Measurements from ENCODE around the gene MRPL30.

Gene MRPL30

DNA sequence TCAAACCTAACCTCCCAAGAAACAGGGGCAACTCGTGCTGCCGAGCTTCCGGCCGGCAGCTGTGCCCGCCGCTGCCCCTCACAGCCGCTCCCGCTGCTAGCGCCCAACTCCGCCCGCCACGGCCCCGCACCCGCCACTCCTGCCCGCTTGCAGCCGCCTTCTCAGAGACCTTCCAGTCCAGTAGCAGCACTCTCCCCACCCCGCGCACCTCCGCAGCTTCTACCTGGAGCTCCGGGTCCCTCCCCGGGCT lies 40.2 kb upstream of the MRPL30 start:
- Histone ChIP-seq H3K4me2 (ENCODE audit: low read length) (peak overlapping the region; percentile 89), H3K9me3 (ENCODE audit: insufficient read depth, low read length) (no peaks in the 10 kb centered on the region), H3K4me3 (ENCODE audit: low read length) (peak overlapping the region; percentile 74), H3K27ac (ENCODE audit: low read length) (peak overlapping the region; percentile 49), H3K4me1 (ENCODE audit: low read length) (peaks cover 14% of the 10 kb centered on the region), H3K27me3 (ENCODE audit: low read depth, low read length) (no peaks in the 10 kb centered on the region), H3K79me2 (ENCODE audit: low read length) (no peaks in the 10 kb centered on the region), H3K36me3 (replicated peaks; ENCODE audit: low read depth, low read length) (no peaks in the 10 kb centered on the region), H4K20me1 (ENCODE audit: insufficient read depth, low read length) (no peaks in the 10 kb centered on the region), H2AFZ (ENCODE audit: low read depth, low read length) (peak overlapping the region; percentile 75), H3K9ac (ENCODE audit: low read length) (peak overlapping the region; percentile 69)
- TF ChIP-seq, protein P1, sequence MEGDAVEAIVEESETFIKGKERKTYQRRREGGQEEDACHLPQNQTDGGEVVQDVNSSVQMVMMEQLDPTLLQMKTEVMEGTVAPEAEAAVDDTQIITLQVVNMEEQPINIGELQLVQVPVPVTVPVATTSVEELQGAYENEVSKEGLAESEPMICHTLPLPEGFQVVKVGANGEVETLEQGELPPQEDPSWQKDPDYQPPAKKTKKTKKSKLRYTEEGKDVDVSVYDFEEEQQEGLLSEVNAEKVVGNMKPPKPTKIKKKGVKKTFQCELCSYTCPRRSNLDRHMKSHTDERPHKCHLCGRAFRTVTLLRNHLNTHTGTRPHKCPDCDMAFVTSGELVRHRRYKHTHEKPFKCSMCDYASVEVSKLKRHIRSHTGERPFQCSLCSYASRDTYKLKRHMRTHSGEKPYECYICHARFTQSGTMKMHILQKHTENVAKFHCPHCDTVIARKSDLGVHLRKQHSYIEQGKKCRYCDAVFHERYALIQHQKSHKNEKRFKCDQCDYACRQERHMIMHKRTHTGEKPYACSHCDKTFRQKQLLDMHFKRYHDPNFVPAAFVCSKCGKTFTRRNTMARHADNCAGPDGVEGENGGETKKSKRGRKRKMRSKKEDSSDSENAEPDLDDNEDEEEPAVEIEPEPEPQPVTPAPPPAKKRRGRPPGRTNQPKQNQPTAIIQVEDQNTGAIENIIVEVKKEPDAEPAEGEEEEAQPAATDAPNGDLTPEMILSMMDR (IDR thresholded peaks at IDR 0.05; ENCODE audit: low read depth, low read length): no peak

DNA sequence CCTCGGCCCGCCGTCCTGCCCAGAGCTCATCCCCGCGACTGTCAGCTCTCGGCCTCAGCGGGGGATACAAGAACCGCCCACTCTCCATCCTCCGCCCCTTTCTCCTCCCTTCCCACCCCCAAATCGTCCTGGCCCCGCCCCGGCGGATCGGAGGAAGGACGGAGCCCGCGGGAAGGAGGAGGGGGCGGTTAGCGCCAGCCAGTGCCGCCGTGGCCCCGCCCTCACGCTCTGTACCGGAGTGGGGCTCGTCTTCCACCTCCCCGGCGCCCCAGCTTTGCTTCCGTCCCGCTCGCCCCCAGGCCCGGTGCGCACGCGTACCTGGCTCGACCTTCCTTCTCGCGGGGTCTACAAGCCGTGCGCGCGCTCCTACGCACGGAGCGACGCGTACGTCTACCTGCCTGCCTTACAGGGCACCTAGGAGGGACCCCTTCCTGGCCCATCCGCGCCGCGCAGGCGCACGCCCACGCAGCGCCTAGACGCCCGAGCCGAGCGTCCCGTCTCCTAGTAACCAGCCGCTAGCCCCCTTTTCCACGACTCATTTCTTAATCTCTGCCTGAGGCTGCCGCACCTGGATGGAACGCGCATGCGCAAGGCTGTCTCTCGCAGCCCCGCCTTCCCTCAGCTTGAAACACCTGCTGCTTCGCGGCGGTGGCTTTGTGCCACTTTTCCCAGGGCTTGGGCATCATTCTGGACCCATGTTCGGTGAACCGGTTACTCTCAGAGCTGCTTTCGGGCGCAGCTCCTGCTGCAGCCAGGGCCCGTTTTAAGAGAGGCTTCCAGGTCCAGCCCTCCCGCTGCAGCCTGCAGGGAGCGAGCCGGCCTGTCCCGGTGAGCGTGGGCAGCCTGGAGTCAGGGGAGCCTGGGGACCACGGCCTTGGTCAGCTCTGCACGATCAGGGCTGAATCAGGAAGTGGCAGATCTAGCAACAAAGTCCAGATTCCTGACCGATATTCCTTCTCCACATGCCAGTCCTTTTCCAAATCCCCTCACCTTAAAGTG lies 39.6 kb upstream of the MRPL30 start, which contains the start of gene C2orf15:
TSS of gene C2orf15 (plus strand) at position 598 of the 999 bp plus-strand sequence. CDS start 8,852 bp downstream, outside the sequence.
- Histone ChIP-seq H3K4me1 (ENCODE audit: low read length) (peaks cover 14% of the 10 kb centered on the region), H3K79me2 (ENCODE audit: low read length) (no peaks in the 10 kb centered on the region), H3K27ac (ENCODE audit: low read length) (peak within 1 kb of the TSS; percentile 49), H3K36me3 (replicated peaks; ENCODE audit: low read depth, low read length) (no peaks in the 10 kb centered on the region), H4K20me1 (ENCODE audit: insufficient read depth, low read length) (no peaks in the 10 kb centered on the region), H3K27me3 (ENCODE audit: low read depth, low read length) (no peaks in the 10 kb centered on the region), H3K4me3 (ENCODE audit: low read length) (peak within 1 kb of the TSS; percentile 74), H3K9me3 (ENCODE audit: insufficient read depth, low read length) (no peaks in the 10 kb centered on the region), H3K4me2 (ENCODE audit: low read length) (peak within 1 kb of the TSS; percentile 93), H2AFZ (ENCODE audit: low read depth, low read length) (peak within 1 kb of the TSS; percentile 75), H3K9ac (ENCODE audit: low read length) (peak within 1 kb of the TSS; percentile 69)
- TF ChIP-seq, protein P1 (IDR thresholded peaks at IDR 0.05; ENCODE audit: low read depth, low read length): no peak
- no peak for TF ChIP-seq EZH2phosphoT487 (IDR thresholded peaks at IDR 0.05; ENCODE audit: low read depth)

DNA sequence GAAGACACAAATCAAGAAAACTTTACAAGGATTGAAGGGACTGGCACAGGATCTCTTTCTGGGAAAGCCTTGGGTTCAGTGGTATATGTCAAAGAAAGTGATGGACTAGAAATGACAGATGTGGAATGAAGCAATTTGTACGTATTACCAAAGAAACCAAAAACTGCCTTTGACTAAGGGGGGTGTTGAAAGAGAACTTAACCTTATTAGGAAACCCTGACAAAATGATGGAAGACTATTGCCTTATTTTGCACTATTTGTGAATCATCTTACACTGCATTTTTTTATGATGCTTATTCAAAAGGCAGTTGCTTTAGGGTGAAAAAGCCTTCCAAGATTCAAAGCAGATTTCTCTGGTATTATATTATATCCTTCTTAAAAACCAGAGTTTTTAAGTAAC lies 30.3 kb upstream of the MRPL30 start:
- Histone ChIP-seq H3K36me3 (replicated peaks; ENCODE audit: low read depth, low read length) (no peaks in the 10 kb centered on the region), H3K27me3 (ENCODE audit: low read depth, low read length) (no peaks in the 10 kb centered on the region), H3K4me2 (ENCODE audit: low read length) (no peak overlapping the region), H3K79me2 (ENCODE audit: low read length) (peaks cover 15% of the 10 kb centered on the region), H3K9me3 (ENCODE audit: insufficient read depth, low read length) (no peaks in the 10 kb centered on the region), H2AFZ (ENCODE audit: low read depth, low read length) (no peak overlapping the region), H3K4me1 (ENCODE audit: low read length) (peaks cover 8% of the 10 kb centered on the region), H3K27ac (ENCODE audit: low read length) (no peak overlapping the region), H4K20me1 (ENCODE audit: insufficient read depth, low read length) (no peaks in the 10 kb centered on the region), H3K4me3 (ENCODE audit: low read length) (no peak overlapping the region), H3K9ac (ENCODE audit: low read length) (no peak overlapping the region)
- TF ChIP-seq, protein P1 (IDR thresholded peaks at IDR 0.05; ENCODE audit: low read depth, low read length): no peak
- no peak for TF ChIP-seq EZH2phosphoT487 (IDR thresholded peaks at IDR 0.05; ENCODE audit: low read depth)

DNA sequence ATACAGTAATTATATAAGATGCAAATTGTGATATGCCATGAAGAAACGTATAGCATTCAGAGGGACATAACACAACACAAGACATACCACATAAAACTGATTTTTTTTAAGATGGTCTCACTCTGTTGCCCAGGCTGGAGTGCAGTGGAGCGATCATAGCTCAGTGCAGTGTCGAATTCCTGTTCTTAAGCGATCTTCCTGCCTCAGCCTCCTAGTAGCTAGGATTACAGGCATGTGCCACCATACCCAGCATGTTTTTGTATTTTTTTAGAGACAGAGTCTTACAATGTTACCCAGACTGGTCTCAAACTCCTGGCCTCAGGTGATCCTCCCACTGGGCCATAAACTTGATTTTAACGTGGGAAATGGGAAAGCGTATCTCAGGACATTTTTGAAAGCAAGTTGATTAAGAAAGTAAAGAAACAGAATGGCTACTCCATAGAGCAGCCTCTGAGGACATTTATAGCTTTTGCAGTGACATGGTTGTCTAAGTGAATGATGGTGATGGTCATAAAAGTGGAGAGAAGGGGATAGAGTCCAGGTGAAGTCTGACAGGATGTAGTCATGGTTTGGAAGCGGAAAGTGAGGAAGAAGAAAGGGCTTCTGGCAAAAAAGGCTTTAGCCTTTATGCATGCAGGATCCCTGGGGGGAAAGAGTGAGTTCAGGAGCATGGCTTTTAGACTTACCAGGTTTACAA lies 28.6 kb upstream of the MRPL30 start:
- Histone ChIP-seq H3K9ac (ENCODE audit: low read length) (no peak overlapping the region), H3K4me1 (ENCODE audit: low read length) (peaks cover 17% of the 10 kb centered on the region), H3K9me3 (ENCODE audit: insufficient read depth, low read length) (no peaks in the 10 kb centered on the region), H3K27ac (ENCODE audit: low read length) (no peak overlapping the region), H3K79me2 (ENCODE audit: low read length) (peaks cover 19% of the 10 kb centered on the region), H2AFZ (ENCODE audit: low read depth, low read length) (no peak overlapping the region), H3K36me3 (replicated peaks; ENCODE audit: low read depth, low read length) (peaks cover 4% of the 10 kb centered on the region), H4K20me1 (ENCODE audit: insufficient read depth, low read length) (no peaks in the 10 kb centered on the region), H3K27me3 (ENCODE audit: low read depth, low read length) (no peaks in the 10 kb centered on the region), H3K4me2 (ENCODE audit: low read length) (no peak overlapping the region), H3K4me3 (ENCODE audit: low read length) (no peak overlapping the region)
- TF ChIP-seq, protein P1 (IDR thresholded peaks at IDR 0.05; ENCODE audit: low read depth, low read length): no peak
- TF ChIP-seq EZH2phosphoT487 (IDR thresholded peaks at IDR 0.05; ENCODE audit: low read depth): no peak
